ENCODE measurements around the gene GPD2.
"Not testable (repeated sequence)": the region's sequence is repeated elsewhere in the genome, so short reads cannot be mapped to it uniquely, and the experiment has no call there.

GPD2 gene

DNA sequence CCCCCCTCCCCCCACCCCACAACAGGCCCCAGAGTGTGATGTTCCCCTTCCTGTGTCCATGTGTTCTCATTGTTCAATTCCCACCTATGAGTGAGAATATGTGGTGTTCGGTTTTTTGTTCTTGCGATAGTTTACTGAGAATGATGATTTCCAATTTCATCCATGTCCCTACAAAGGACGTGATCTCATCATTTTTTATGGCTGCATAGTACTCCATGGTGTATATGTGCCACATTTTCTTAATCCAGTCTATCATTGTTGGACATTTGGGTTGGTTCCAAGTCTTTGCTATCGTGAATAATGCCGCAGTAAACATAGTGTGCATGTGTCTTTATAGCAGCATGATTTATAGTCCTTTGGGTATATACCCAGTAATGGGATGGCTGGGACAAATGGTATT, 92.4 kb downstream of the GPD2 start:
- H3K4me1 ChIP-seq (ENCODE audit: control insufficient read depth, insufficient read depth, low read length, unreplicated experiment); H3K79me2 ChIP-seq (ENCODE audit: control insufficient read depth, insufficient read depth, low read length, unreplicated experiment); H3K27me3 ChIP-seq (ENCODE audit: insufficient read depth, low read length); H3K4me3 ChIP-seq (ENCODE audit: low read depth, low read length); H3K27ac ChIP-seq (ENCODE audit: low read depth, low read length); H3K36me3 ChIP-seq (ENCODE audit: insufficient read depth, low read length); H2AFZ ChIP-seq (ENCODE audit: low read length, unreplicated experiment): not testable (repeated sequence)

GRCh38 chr2:156532989-156533388, 96.8 kb downstream of the GPD2 start:
- no peaks in the 10 kb centered on the region for H3K79me2 ChIP-seq (ENCODE audit: control insufficient read depth, insufficient read depth, low read length, unreplicated experiment)

DNA sequence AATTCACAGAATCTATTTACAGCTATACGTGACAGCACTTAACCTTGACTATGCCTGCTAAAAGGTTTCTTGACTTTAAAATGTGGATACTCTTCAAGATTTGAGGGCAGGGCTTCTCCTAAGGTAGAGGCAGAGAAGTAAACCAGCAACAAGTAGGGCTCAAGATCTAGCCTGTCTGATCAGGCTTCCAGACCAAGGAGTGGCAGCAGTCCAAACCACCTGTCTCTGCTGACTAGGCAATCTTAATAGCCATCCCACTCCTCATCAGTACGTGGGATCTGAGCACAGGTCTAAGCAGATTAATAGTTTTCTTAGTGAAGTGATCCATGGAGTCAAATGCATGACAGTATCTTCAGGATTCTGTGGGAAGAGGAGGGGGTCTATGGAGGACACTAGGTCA, 100.4 kb downstream of the GPD2 start:
- Histone ChIP-seq H3K27me3 (ENCODE audit: insufficient read depth, low read length) (no peaks in the 10 kb centered on the region), H2AFZ (ENCODE audit: low read length, unreplicated experiment) (no peak overlapping the region), H3K27ac (ENCODE audit: low read depth, low read length) (peak overlapping the region; percentile 40; the same call in 1 of the 2 replicates), H3K4me1 (ENCODE audit: control insufficient read depth, insufficient read depth, low read length, unreplicated experiment) (peaks cover 18% of the 10 kb centered on the region), H3K36me3 (ENCODE audit: insufficient read depth, low read length) (0 out of 2 replicates have a peak, but pooled peaks cover under 1% of the 10 kb centered on the region), H3K79me2 (ENCODE audit: control insufficient read depth, insufficient read depth, low read length, unreplicated experiment) (no peaks in the 10 kb centered on the region), H3K4me3 (ENCODE audit: low read depth, low read length) (no peak overlapping the region)

More at GRCh38 chr2:156532989-156533388, 96.8 kb downstream of the GPD2 start:
- H3K36me3 ChIP-seq (ENCODE audit: insufficient read depth, low read length), result 0 out of 2 replicates have a peak, but pooled peaks cover 5% of the 10 kb centered on the region
- no peaks in the 10 kb centered on the region for H3K27me3 ChIP-seq (ENCODE audit: insufficient read depth, low read length)
- H3K27ac ChIP-seq (ENCODE audit: low read depth, low read length), result no peak overlapping the region
- H3K4me1 ChIP-seq (ENCODE audit: control insufficient read depth, insufficient read depth, low read length, unreplicated experiment), result peaks cover 14% of the 10 kb centered on the region
- no peak overlapping the region for H3K4me3 ChIP-seq (ENCODE audit: low read depth, low read length)
- no peak overlapping the region for H2AFZ ChIP-seq (ENCODE audit: low read length, unreplicated experiment)

DNA sequence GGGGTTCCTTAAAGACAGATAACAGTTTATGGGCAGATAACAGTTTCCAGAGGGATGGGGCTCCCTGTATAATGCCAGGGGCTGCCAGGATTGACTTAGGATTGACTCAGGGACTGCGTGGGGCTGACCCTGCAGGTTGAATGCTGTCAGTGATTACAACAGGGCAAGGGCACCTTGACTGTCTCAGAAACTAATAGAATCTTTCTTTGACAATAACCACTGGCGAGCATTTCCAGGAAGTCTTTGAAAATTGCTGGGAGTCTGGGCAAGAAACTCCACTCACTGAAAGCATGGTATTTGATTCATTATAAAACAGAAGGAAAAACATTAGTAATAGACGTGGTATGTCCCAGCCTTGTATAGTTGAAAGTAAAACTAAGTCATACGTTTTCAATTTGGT, 101.0 kb downstream of the GPD2 start:
- Histone ChIP-seq H3K4me3 (ENCODE audit: low read depth, low read length) (peak overlapping the region; percentile 31), H3K27me3 (ENCODE audit: insufficient read depth, low read length) (no peaks in the 10 kb centered on the region), H3K4me1 (ENCODE audit: control insufficient read depth, insufficient read depth, low read length, unreplicated experiment) (peaks cover 18% of the 10 kb centered on the region), H2AFZ (ENCODE audit: low read length, unreplicated experiment) (no peak overlapping the region), H3K36me3 (ENCODE audit: insufficient read depth, low read length) (no peaks in the 10 kb centered on the region), H3K27ac (ENCODE audit: low read depth, low read length) (peak overlapping the region; percentile 40), H3K79me2 (ENCODE audit: control insufficient read depth, insufficient read depth, low read length, unreplicated experiment) (no peaks in the 10 kb centered on the region)

GRCh38 chr2:156538083-156538504, 101.9 kb downstream of the GPD2 start:
- Histone ChIP-seq H3K27me3 (ENCODE audit: insufficient read depth, low read length) (no peaks in the 10 kb centered on the region), H2AFZ (ENCODE audit: low read length, unreplicated experiment) (no peak overlapping the region), H3K79me2 (ENCODE audit: control insufficient read depth, insufficient read depth, low read length, unreplicated experiment) (no peaks in the 10 kb centered on the region), H3K27ac (ENCODE audit: low read depth, low read length) (0 out of 2 replicates have a peak overlapping the region, but pooled peaks have one; percentile 40), H3K4me3 (ENCODE audit: low read depth, low read length) (no peak overlapping the region), H3K4me1 (ENCODE audit: control insufficient read depth, insufficient read depth, low read length, unreplicated experiment) (peaks cover 18% of the 10 kb centered on the region), H3K36me3 (ENCODE audit: insufficient read depth, low read length) (no peaks in the 10 kb centered on the region)

- no peak overlapping the region for H3K27ac ChIP-seq (ENCODE audit: low read depth, low read length)
- no peaks in the 10 kb centered on the region for H3K79me2 ChIP-seq (ENCODE audit: control insufficient read depth, insufficient read depth, low read length, unreplicated experiment)
- no peaks in the 10 kb centered on the region for H3K27me3 ChIP-seq (ENCODE audit: insufficient read depth, low read length)
- H3K4me3 ChIP-seq (ENCODE audit: low read depth, low read length), result no peak overlapping the region
- H2AFZ ChIP-seq (ENCODE audit: low read length, unreplicated experiment), result no peak overlapping the region
- H3K36me3 ChIP-seq (ENCODE audit: insufficient read depth, low read length), result no peaks in the 10 kb centered on the region
- peaks cover 18% of the 10 kb centered on the region for H3K4me1 ChIP-seq (ENCODE audit: control insufficient read depth, insufficient read depth, low read length, unreplicated experiment)
These were observed 103.1 kb downstream of the GPD2 start for GRCh38 chr2:156539086-156539860.

- Histone ChIP-seq H3K4me1 (ENCODE audit: control insufficient read depth, insufficient read depth, low read length, unreplicated experiment) (peaks cover 18% of the 10 kb centered on the region), H3K36me3 (ENCODE audit: insufficient read depth, low read length) (no peaks in the 10 kb centered on the region), H3K27me3 (ENCODE audit: insufficient read depth, low read length) (no peaks in the 10 kb centered on the region), H2AFZ (ENCODE audit: low read length, unreplicated experiment) (no peak overlapping the region), H3K4me3 (ENCODE audit: low read depth, low read length) (no peak overlapping the region), H3K79me2 (ENCODE audit: control insufficient read depth, insufficient read depth, low read length, unreplicated experiment) (no peaks in the 10 kb centered on the region), H3K27ac (ENCODE audit: low read depth, low read length) (no peak overlapping the region)
These were observed 104.5 kb downstream of the GPD2 start for GRCh38 chr2:156540706-156541105.

DNA sequence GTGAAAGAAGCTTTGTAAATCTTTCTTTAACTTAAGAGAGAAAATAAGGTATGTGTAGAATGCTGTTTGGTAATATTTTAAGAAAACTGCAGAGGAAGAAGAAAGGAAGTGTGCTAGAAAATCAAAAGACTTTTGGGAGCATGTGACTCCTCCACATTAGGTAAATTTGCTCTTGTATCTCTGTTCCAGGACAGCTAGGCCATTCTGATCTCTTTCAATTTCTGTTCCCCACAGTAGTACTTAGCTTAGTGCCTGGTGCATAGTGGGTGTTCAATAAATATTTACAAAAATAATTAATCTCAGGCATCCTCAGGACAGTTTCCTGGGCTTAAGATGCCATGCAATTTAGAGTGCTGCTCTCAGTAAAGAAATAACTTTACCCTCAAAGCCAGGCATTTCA, 105.0 kb downstream of the GPD2 start:
- Histone ChIP-seq H3K4me1 (ENCODE audit: control insufficient read depth, insufficient read depth, low read length, unreplicated experiment) (peaks cover 17% of the 10 kb centered on the region), H2AFZ (ENCODE audit: low read length, unreplicated experiment) (no peak overlapping the region), H3K36me3 (ENCODE audit: insufficient read depth, low read length) (no peaks in the 10 kb centered on the region), H3K4me3 (ENCODE audit: low read depth, low read length) (no peak overlapping the region), H3K27me3 (ENCODE audit: insufficient read depth, low read length) (no peaks in the 10 kb centered on the region), H3K79me2 (ENCODE audit: control insufficient read depth, insufficient read depth, low read length, unreplicated experiment) (no peaks in the 10 kb centered on the region), H3K27ac (ENCODE audit: low read depth, low read length) (no peak overlapping the region)

GRCh38 chr2:156541706-156542105, 105.5 kb downstream of the GPD2 start:
- no peak overlapping the region for H3K4me3 ChIP-seq (ENCODE audit: low read depth, low read length)
- no peaks in the 10 kb centered on the region for H3K27me3 ChIP-seq (ENCODE audit: insufficient read depth, low read length)
- H3K36me3 ChIP-seq (ENCODE audit: insufficient read depth, low read length), result no peaks in the 10 kb centered on the region
- no peaks in the 10 kb centered on the region for H3K79me2 ChIP-seq (ENCODE audit: control insufficient read depth, insufficient read depth, low read length, unreplicated experiment)
- H3K27ac ChIP-seq (ENCODE audit: low read depth, low read length), result no peak overlapping the region
- no peak overlapping the region for H2AFZ ChIP-seq (ENCODE audit: low read length, unreplicated experiment)
- peaks cover 12% of the 10 kb centered on the region for H3K4me1 ChIP-seq (ENCODE audit: control insufficient read depth, insufficient read depth, low read length, unreplicated experiment)

GRCh38 chr2:156548413-156548812, 112.2 kb downstream of the GPD2 start:
- Histone ChIP-seq H2AFZ (ENCODE audit: low read length, unreplicated experiment) (no peak overlapping the region), H3K79me2 (ENCODE audit: control insufficient read depth, insufficient read depth, low read length, unreplicated experiment) (no peaks in the 10 kb centered on the region), H3K27ac (ENCODE audit: low read depth, low read length) (no peak overlapping the region), H3K4me3 (ENCODE audit: low read depth, low read length) (no peak overlapping the region), H3K36me3 (ENCODE audit: insufficient read depth, low read length) (peaks cover 6% of the 10 kb centered on the region), H3K4me1 (ENCODE audit: control insufficient read depth, insufficient read depth, low read length, unreplicated experiment) (no peaks in the 10 kb centered on the region), H3K27me3 (ENCODE audit: insufficient read depth, low read length) (no peaks in the 10 kb centered on the region)

DNA sequence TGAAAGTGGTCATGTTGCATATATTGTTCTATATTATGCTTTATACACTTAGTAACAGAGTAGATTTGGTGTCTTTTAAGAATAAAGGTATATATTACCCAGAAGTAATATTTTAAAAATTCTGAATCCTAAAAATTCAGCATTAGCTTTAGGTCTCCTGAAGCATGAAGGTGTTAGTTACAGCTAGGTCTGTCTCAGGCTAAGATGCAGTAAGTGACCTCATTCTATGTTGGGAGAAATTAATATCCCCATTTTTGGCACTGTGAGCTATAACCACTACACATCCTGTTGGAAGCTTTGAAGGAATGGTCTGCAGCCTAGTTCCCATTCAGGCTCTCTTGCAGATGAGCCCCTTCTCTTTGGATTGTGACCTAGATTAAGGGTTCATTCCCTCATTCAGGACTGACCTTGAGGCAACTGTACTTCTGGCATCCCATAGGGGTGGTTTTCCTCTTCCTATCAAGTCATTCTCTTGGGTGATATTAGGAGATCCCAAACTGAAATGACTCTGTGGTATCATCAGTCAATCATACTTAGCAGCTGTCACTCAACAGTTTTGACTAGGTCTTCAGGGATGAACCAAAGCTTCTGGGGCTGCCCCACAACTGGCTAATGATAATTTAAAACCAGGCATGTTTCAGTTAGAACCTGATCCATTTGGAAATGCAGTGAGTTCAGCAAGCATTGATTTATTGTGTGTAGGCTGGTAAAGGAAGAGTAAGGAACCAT, 117.7 kb downstream of the GPD2 start:
- Histone ChIP-seq H3K27ac (ENCODE audit: low read depth, low read length) (no peak overlapping the region), H2AFZ (ENCODE audit: low read length, unreplicated experiment) (no peak overlapping the region), H3K4me3 (ENCODE audit: low read depth, low read length) (no peak overlapping the region), H3K4me1 (ENCODE audit: control insufficient read depth, insufficient read depth, low read length, unreplicated experiment) (no peaks in the 10 kb centered on the region), H3K79me2 (ENCODE audit: control insufficient read depth, insufficient read depth, low read length, unreplicated experiment) (no peaks in the 10 kb centered on the region), H3K36me3 (ENCODE audit: insufficient read depth, low read length) (peaks cover 14% of the 10 kb centered on the region), H3K27me3 (ENCODE audit: insufficient read depth, low read length) (no peaks in the 10 kb centered on the region)
